Endometrium (tissue), 2 donors: Measurements from ENCODE around the gene RNF5.
"Not testable (repeated sequence)": the region's sequence is repeated elsewhere in the genome, so short reads cannot be mapped to it uniquely, and the experiment has no call there.

Experiments
- FAIRE-seq: peaks from 2 replicates; lab custom pipeline; 2012; peaks lifted over from hg19 to GRCh38; lab: Jason Lieb, UNC
- donor health status: control.
- donor health status: control.

RNF5 gene

DNA sequence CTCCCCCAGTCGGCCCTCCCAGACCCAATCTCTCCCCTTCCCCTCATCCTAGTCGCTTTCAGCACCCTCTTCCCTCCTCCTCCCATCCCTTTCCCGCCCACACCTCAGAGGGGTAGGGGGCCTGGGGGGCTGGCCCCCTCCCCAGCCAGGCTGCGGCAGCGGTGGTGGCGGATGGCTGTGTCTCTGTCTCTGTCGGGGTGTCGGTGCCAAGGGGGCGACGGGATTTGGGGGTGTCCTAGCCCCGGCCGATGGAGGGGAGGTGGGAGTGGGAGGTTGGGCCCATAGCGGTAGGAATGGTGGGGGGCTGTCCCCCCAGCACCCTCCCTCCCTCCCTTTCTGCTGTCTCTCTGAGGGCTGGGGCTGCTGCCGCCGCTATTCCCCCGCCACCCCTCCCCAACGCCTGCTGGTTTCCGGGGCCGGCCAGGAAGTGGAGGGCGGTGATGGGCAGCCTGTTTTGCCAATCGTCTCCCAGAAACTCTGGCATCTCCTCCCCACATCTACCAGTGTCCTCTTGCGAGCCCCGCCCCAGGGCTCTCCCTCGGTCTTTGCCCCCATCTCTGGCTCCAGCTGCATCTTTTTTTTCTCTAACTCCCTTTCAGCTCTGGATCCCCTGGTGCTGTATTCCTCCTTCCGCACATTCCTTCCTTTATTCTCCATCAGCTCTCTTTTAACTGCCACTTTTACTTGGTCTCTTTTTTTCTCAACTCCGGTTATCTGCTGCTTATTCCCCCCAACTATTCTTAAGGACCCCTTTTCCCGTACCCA is 2.3 kb upstream of the RNF5 start, which contains the start of gene AGPAT1:
AGPAT1 (minus strand) TSS at position 374 of the 765 bp plus-strand sequence. CDS start 4,588 bp downstream, outside the sequence.
- no peak for FAIRE-seq

DNA sequence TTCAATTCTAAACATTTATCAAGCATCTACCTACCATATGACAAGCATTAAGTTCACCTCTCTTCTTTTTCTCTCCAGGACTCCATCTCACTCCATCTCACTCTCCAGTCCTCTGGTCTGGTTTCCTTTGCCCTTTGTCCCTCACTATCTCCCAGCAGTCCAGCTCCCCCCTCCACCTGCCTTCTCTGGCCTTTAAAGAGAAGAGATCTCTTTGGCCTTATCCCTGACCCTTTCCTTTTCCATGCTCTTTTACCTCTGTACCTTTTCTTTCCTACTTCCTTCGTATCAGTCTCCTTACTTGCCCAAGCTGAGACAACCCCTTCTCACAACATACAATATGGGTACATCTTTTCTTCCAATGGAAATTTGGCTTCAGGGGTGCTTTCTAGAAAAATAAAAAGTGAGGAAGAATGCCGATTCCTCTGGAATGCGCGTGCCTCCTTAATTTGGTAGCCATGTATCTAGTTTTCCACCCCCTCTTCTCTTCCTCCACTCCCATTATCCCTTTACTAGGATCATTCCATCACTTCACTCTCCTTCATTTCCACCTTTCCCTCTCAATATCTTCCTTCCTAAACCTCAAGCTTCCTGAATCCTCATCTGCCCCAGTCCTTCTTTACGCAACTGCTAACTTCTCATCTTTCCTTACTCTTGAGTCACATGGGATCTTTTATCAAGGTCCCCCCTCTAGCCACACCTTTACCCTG is 1.6 kb upstream of the RNF5 start:
- FAIRE-seq, result no peak

DNA sequence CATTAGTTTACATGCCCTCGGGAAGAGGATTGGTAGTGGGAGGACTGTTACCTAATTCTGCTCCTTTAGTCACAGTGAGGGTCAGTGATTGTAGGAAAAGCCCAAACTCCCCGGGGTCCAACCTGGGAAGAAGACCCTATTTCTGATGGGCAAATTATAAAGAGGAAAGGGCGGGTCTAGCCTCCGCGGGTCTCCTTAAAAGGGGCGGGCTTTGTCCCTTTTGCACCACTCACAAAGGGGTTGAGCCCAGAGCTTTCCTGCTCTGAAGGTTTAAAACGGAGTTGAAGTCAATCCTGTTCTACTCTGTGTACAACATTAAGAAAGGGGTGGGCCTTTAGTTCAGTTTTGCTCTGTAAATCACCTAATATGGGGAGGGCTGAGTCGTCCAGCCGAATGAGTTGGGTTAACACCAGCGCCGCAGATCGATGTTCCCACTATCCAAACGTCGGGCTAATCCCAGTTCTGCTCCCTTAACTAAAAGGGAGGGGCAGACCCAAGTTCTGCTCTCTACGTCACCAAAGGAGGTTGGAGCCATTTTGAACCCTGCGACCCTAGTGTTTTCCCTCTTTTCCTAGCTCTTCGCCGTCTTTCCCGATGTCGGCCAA is 920 bp upstream of the RNF5 start:
- no peak for FAIRE-seq

DNA sequence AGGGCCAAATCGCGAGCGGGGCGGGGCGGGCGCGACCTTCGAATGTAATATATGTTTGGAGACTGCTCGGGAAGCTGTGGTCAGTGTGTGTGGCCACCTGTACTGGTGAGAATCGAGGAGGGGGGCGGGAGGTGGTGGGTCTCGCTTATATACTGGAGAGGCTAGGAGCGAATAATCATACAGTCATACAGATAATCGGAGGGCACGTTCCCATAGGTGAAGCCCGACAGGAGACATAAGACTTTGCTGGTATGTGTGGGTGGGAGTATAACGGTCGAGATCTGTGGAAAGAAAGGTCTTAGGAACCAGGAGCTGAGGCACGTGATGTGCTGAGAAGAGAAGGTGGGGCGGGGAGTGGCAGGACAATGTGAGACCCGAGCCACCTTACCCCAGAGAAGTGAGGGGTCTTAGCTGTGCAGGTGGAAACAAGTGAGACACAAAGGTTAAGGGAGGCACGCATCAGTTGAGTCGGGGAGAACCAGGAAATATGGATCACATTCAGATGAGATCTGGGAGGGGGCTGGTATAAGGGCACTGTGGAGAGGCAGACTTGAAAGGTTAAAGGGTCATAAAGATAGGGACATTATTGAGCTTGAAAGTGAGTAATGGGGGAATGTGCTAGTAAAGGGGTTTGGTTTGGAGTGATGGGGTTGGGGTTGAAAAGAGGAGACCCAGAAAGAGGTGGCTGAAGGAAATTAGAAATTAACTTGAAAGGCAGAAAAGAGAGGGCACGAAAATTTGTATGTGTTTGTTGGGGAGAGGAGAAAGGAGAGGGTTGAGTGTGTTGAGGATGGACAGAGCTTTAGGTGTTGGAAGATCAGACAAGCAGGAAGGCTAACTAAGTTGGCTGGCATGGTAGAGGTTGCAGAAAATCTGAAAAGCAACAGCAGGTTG is 589 bp downstream of the RNF5 start:
- no peak for FAIRE-seq

GRCh38 chr6:32179766-32180405 is 1.7 kb downstream of the RNF5 start:
- no peak for FAIRE-seq

DNA sequence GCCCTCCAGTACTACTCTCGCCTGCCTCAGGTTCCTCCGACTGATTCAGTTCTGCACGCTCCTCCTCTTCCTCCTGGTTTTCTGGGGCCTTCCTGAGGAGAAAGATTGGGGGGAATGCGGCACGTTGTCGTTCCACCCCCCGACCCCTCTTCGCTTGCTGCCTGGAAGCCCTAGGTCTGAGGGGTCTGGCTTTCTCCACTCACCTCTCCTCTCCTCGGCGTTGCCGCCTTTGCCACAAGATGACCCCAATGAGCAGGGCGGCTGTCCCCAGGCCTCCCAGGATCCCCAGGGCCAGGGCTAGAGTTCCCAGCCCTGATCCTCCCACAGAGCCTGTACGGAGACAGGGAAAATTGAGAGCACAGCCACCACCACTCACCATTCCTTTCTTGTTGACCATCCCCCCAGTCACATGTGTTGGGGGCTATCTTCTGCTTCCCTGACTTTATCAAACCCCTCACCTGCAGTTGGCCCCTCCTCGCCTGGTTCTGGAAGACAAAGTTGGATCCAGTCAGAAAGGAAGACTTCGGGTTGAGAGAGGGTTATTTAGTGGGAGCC is 3.0 kb downstream of the RNF5 start:
- no peak for FAIRE-seq

DNA sequence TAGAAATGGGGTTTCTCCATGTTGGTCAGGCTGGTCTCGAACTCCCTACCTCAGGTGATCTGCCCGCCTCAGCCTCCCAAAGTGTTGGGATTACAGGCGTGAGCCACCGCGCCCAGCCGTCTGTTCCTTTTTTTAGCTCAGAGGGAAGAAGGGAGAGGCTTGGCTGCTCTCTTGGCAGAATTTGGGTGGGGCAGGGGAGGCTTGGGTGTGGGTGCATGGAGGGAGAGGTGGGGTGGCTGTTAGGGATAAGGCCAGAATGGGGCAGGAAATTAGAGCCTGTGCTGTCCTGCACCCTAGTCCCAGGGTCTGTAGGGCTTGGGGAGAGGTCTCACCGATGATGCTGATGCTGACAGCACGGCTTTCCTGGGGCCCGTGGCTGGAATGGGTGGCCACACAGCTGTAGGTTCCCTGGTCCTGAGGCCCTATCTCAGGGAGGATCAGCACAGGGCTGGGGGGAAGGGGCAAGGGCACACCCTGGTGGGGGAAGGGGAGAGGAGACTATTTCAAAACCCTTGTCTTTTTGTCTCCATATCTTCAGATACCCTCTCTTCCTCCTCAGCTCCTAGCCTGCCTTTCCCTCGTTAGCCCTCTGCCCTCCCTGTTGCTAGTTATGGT is 3.8 kb downstream of the RNF5 start:
- FAIRE-seq, result no peak

GRCh38 chr6:32182555-32182981 is 4.4 kb downstream of the RNF5 start:
- FAIRE-seq, result no peak

DNA sequence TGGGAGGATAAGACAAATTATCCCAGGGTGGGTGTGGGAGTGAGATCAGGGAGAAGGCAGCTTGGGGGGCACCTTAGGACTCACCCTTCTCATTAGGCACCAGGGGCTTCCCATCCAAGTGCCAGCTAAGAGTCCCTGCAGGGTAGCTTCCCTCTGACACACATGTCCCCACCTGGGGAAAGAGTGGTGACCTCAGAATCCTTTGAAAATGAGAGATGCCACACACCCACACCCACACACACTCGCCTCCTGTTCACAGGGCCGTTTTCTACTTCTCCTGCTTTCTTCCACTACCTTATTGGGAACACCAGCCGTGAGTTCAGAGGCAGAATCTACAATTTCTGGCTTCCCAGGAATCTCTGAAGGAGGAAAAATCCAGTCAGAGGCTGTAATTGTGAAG is 4.8 kb downstream of the RNF5 start:
- no peak for FAIRE-seq

- no peak for FAIRE-seq
Measured at GRCh38 chr6:32183483-32184083, 5.4 kb downstream of the RNF5 start.

- no peak for FAIRE-seq
Measured at GRCh38 chr6:32184084-32184640, 6.0 kb downstream of the RNF5 start, which contains the start of gene AGER. AGER (minus strand) TSS chr6:32184253; CDS start chr6:32184222, 31 bp downstream.

GRCh38 chr6:32185681-32186131 is 7.5 kb downstream of the RNF5 start:
- FAIRE-seq, result peak; percentile 77

DNA sequence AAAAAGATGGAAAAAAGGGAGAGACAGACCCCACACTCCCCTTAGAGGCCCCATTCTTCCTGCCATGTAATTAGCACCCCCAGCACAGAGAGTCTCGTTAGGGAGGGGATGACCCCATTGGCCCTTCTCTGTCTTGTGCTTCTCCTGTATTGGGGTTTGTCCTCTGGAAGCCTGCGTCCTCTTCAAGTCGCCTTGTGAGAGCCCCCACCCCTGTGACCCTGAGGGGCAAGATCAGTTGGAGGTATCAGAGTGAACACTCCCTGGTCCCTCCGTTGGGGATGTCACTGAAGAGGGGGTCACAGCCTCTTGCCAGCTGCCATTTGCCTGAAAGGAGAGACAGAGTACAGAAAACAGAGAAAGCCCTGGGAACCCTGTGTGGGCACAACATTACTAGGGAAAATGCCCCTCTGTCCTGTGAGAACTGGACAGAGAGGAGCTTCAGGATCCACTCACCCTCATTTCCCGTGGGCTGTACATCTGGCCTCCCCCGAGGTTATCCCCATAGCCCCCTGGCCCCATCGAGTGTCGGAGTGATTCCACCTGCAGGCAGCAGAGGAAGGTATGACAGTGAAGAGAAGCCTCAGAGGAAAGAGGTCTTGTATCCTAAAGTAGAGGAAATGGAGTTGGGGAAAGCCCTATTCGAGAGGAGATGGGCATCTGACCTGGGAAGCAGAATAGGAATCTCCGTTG is 8.1 kb downstream of the RNF5 start:
- not testable (repeated sequence) for FAIRE-seq

DNA sequence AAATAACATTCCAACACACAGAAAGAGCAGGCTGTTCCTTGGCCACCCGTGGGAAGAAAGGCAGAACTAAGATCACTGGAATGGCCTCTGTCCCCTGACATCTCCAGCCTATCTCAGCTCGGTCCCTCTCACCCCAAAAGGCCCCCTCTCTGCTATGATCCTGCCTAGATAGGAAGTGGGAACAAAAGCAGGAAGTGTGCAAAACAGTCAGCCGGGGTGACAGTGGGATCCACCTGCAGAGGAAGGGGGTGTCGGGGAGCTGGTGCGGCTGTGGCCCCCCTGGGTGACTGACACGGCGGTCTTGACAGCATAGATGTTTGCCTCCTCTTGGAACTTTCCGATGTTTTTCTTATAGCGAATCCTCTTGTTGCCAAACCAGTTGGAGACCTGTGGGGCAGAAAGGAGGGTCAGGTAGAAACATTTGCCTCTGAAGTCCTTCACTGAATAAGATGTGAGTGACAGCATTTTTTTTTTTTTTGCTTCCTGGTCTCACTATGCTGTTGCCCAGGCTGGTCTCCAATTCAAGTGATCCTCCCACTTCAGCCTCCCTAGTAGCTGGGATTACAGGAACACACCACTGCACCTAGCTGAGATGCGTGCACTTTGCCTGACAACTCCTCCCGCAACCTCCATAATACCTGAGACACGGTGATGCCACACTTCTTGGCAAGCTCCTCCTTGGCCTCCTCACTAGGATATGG is 9.0 kb downstream of the RNF5 start:
- FAIRE-seq, result no peak

- not testable (repeated sequence) for FAIRE-seq
Measured at GRCh38 chr6:32187725-32188380, 9.6 kb downstream of the RNF5 start.

DNA sequence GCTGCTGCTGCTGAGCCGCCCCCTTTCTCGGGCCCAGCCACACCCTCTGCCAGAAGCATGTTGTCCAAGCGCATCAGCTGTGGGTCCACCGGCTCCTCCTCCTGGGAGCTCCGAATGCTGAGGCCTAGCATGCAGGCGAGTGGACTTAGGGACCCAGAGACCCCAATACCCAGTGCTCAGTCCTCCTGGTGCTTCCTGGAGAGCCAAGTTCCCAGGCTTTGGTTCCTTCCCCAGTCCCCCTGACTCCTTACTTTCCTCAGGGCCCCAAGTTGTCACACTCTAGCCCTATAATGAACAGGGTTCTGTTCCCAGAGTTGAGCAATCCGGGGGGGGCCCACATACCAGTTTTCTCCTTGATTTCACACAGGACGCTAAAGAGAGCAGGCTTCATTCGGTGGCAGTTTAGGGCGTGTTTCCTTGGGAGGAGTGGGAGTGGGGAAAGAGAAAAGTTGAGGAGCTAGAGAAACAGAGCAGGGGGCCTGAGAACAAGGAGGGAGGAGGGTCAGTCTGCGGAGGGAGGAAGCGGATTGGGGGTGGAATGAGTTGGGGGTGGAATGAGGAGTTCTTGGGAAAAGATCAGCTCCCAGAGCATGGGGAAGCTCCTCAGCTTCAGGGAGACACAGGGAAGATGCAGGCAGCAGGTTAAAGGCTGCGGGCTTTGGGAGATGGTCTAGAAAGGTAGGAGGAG is 10.3 kb downstream of the RNF5 start:
- FAIRE-seq, result no peak

GRCh38 chr6:32189069-32189741 is 11.0 kb downstream of the RNF5 start:
- no peak for FAIRE-seq
